NT2/D1 (cell line): ENCODE data around the gene DRP2.

Source experiments
- SUZ12 ChIP-seq: IDR thresholded peaks from 2 replicates; pipeline ENCODE4 v1.6.1; 2011; ENCODE audit not compliant: insufficient read length, insufficient read depth; ENCODE audit errors: extremely low read depth
- YY1 ChIP-seq: IDR thresholded peaks from 2 replicates; pipeline ENCODE4 v1.6.1; 2011; ENCODE audit not compliant: insufficient read length, insufficient read depth

DNA sequence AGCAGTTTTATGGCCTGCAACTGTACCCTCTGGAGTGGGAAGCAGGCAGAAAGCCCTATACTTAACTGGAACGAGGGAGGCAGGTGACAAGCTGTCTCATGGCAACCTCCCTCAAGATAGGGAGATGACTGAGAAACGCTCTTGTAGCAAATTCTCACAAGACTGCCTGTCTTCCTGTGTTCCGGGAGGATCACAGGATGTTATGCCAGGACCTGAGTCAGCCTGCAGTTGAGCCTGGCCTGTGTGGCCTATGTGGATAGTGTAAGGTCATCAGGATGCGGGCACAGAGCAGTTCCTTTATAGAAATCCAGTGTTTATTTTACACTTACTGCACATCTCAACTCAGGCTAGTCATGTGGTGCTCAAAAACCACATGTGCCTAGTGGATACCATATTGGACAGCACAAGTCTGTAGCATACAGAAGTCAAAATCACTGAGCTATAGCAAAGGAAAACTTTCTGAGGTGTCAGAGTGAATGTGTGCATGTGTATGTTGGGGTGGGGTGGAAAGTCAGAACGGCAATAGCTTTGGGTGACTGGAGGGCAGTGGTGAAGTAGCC is 46.4 kb downstream of the DRP2 start:
- TF ChIP-seq SUZ12 (no peak), YY1 (no peak)
